22Rv1 (cell line): ENCODE data around the gene SLC1A6.

Experiments used
- ZFX ChIP-seq: fragments of 450-650 bp; IDR thresholded peaks from 2 replicates; pipeline ENCODE4 v1.6.1; 2017; ENCODE audit warnings: antibody characterized with exemption, borderline replicate concordance
- TF ChIP-seq, protein P1 (sequence below): fragments of 450-650 bp; IDR thresholded peaks from 2 replicates; pipeline ENCODE4 v1.5.1; 2017; ENCODE audit warnings: mild to moderate bottlenecking

GRCh38 chr19:14906711-14907110 lies 73.0 kb downstream of the SLC1A6 start:
- TF ChIP-seq, protein P1, sequence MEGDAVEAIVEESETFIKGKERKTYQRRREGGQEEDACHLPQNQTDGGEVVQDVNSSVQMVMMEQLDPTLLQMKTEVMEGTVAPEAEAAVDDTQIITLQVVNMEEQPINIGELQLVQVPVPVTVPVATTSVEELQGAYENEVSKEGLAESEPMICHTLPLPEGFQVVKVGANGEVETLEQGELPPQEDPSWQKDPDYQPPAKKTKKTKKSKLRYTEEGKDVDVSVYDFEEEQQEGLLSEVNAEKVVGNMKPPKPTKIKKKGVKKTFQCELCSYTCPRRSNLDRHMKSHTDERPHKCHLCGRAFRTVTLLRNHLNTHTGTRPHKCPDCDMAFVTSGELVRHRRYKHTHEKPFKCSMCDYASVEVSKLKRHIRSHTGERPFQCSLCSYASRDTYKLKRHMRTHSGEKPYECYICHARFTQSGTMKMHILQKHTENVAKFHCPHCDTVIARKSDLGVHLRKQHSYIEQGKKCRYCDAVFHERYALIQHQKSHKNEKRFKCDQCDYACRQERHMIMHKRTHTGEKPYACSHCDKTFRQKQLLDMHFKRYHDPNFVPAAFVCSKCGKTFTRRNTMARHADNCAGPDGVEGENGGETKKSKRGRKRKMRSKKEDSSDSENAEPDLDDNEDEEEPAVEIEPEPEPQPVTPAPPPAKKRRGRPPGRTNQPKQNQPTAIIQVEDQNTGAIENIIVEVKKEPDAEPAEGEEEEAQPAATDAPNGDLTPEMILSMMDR: no peak
- no peak for TF ChIP-seq ZFX
